HCT116 (cell line): ENCODE results near the gene RUNDC1. TPM values are rescaled to one million over a fixed set of nuclear protein-coding genes. Genes with fewer than 3 reads are reported as not detected.

Source experiments
- ATAC-seq: fragments of 200-7000 bp; cut with Tn5 transposase; 2 replicates; pipeline ENCODE4 v1.9.1; 2020; ENCODE audit warnings: mild to moderate bottlenecking, moderate library complexity
- BruUV-seq: library from RNA; stranded (reverse); fragments of 400-500 nt; replicated peaks from 2 replicates; lab custom pipeline; 2021; lab: Mats Ljungman, UMichigan
- CTCF ChIA-PET: fragments of 300-600 bp; sonication (Branson Sonifier 250); formaldehyde crosslinking; loops from one replicate; lab custom pipeline; 2021; ENCODE audit warnings: antibody characterized with exemption; lab: Charles Lee
- POLR2A ChIA-PET: fragments of 300-600, 350-600 bp; sonication (Branson Sonifier 250); formaldehyde crosslinking; loops from one replicate; lab custom pipeline; 2021; ENCODE audit warnings: antibody characterized with exemption; lab: Charles Lee
- RAD21 ChIA-PET, 2 experiments: fragments of 300-600 bp; sonication (Branson Sonifier 250); formaldehyde crosslinking; loops; one replicate each; lab custom pipeline; 2023; ENCODE audit warnings: low total read pairs in 2 of 2; ENCODE audit not compliant: uncharacterized antibody in 2 of 2, unreplicated experiment in 2 of 2, low non-redundant PET in 1 of 2; lab: Charles Lee
- DNase-seq: peaks from one replicate; pipeline ENCODE4 v3.0.0-alpha.2; 2010; ENCODE audit warnings: low read depth, low spot score
- H2AFZ ChIP-seq: fragments of 200-600 bp; shearing (Covaris generic), sonication (generic); 2 replicates; pipeline ENCODE4 v1.6.1; 2017; ENCODE audit warnings: low read depth, mixed run types, mixed read lengths, antibody characterized with exemption, low read length; ENCODE audit not compliant: poor library complexity, severe bottlenecking
- H3K27ac ChIP-seq: 2 replicates; pipeline ENCODE4 v1.5.1; 2012; ENCODE audit warnings: low read depth, low read length
- H3K27me3 ChIP-seq: fragments of 200-600 bp; sonication (generic); 2 replicates; pipeline ENCODE4 v1.6.1; 2016; ENCODE audit warnings: mixed run types, low read length, mixed read lengths; ENCODE audit not compliant: insufficient read depth
- H3K36me3 ChIP-seq, 2 experiments: fragments of 200-500 bp in 1 of 2; fragments of 200-600 bp in 1 of 2; sonication (Bioruptor generic) in 1 of 2; sonication (generic) in 1 of 2; 2 replicates each; pipeline versions ENCODE4 v1.5.1 to v1.6.1; 2014 to 2016; ENCODE audit warnings: low read length in 2 of 2, inconsistent platforms in 1 of 2, mixed read lengths in 1 of 2, mixed run types in 1 of 2; ENCODE audit not compliant: insufficient read depth in 2 of 2, control insufficient read depth in 1 of 2
- H3K4me1 ChIP-seq, 2 experiments: fragments of 200-600 bp in 1 of 2; sonication (generic) in 1 of 2; 2 replicates each; pipeline versions ENCODE4 v1.5.1 to v1.6.1; 2012 to 2017; ENCODE audit warnings: low read length in 2 of 2, inconsistent platforms in 1 of 2, mild to moderate bottlenecking in 1 of 2, mixed read lengths in 1 of 2, mixed run types in 1 of 2, moderate library complexity in 1 of 2; ENCODE audit not compliant: insufficient read depth in 2 of 2, control insufficient read depth in 1 of 2
- H3K4me2 ChIP-seq: fragments of 200-600 bp; sonication (generic); 2 replicates; pipeline ENCODE4 v1.6.1; 2017; ENCODE audit warnings: mixed run types, low read length, mixed read lengths
- H3K4me3 ChIP-seq, 2 experiments: fragments of 200-600 bp in 1 of 2; sonication (generic) in 1 of 2; replicated peaks in 1 of 2; 2 replicates each; pipeline ENCODE4 v1.5.1; 2011 to 2016; ENCODE audit warnings: low read length in 2 of 2, control low read depth in 1 of 2, low read depth in 1 of 2, mild to moderate bottlenecking in 1 of 2, mixed read lengths in 1 of 2, mixed run types in 1 of 2
- H3K79me2 ChIP-seq: fragments of 200-600 bp; sonication (generic); 2 replicates; pipeline ENCODE4 v1.6.1; 2017; ENCODE audit warnings: mild to moderate bottlenecking, mixed run types, low read length, moderate library complexity, mixed read lengths; ENCODE audit not compliant: insufficient read depth
- H3K9ac ChIP-seq: fragments of 200-600 bp; sonication (generic); 2 replicates; pipeline ENCODE4 v1.6.1; 2016; ENCODE audit warnings: low read length, mixed read lengths
- H3K9me2 ChIP-seq: fragments of 200-600 bp; sonication (generic), shearing (Covaris generic); 2 replicates; pipeline ENCODE4 v1.6.1; 2017; ENCODE audit warnings: mixed run types, mild to moderate bottlenecking, moderate library complexity; ENCODE audit not compliant: insufficient read depth
- H3K9me3 ChIP-seq, 2 experiments: fragments of 200-500 bp in 1 of 2; fragments of 200-600 bp in 1 of 2; sonication (Bioruptor generic) in 1 of 2; sonication (generic) in 1 of 2; 2 replicates each; pipeline ENCODE4 v1.6.1; 2014 to 2017; ENCODE audit warnings: low read length in 2 of 2, mixed read lengths in 2 of 2, inconsistent platforms in 1 of 2, low read depth in 1 of 2, mild to moderate bottlenecking in 1 of 2, mixed run types in 1 of 2, moderate library complexity in 1 of 2; ENCODE audit not compliant: control insufficient read depth in 1 of 2, insufficient read depth in 1 of 2
- H4K20me1 ChIP-seq: fragments of 200-600 bp; sonication (generic), shearing (Covaris generic); 2 replicates; pipeline ENCODE4 v1.6.1; 2017; ENCODE audit warnings: mixed run types, mild to moderate bottlenecking, moderate library complexity; ENCODE audit not compliant: insufficient read depth
- CBX3 ChIP-seq: IDR thresholded peaks from 2 replicates; pipeline ENCODE4 v1.6.1; 2012; ENCODE audit warnings: low read depth
- EGR1 ChIP-seq: IDR thresholded peaks from 2 replicates; pipeline ENCODE4 v1.6.1; 2012; ENCODE audit warnings: low read depth
- ELF1 ChIP-seq: IDR thresholded peaks from 2 replicates; pipeline ENCODE4 v1.6.1; 2012; ENCODE audit warnings: low read depth, borderline replicate concordance
- EZH2 ChIP-seq: fragments of 200-600 bp; sonication (generic); IDR thresholded peaks from 2 replicates; pipeline ENCODE4 v1.6.1; 2017; ENCODE audit warnings: antibody characterized with exemption, mixed run types
- FOSL1 ChIP-seq: IDR thresholded peaks from 2 replicates; pipeline ENCODE4 v1.6.1; 2012; ENCODE audit warnings: low read depth
- JUND ChIP-seq: IDR thresholded peaks from 2 replicates; pipeline ENCODE4 v1.6.1; 2012
- POLR2A ChIP-seq: IDR thresholded peaks from 2 replicates; pipeline ENCODE4 v1.7.0; 2011; ENCODE audit warnings: borderline replicate concordance; ENCODE audit not compliant: insufficient read depth, insufficient read length; ENCODE audit errors: extremely low read depth
- RAD21 ChIP-seq: IDR thresholded peaks from 2 replicates; pipeline ENCODE4 v1.6.1; 2012; ENCODE audit warnings: low read depth, mild to moderate bottlenecking
- REST ChIP-seq: IDR thresholded peaks from 2 replicates; pipeline ENCODE4 v1.6.1; 2012; ENCODE audit warnings: low read depth
- SIN3A ChIP-seq: IDR thresholded peaks from 2 replicates; pipeline ENCODE4 v1.6.1; 2012; ENCODE audit warnings: low read depth
- SRF ChIP-seq: IDR thresholded peaks from 2 replicates; pipeline ENCODE4 v1.6.1; 2012; ENCODE audit warnings: low read depth
- TCF7L2 ChIP-seq: IDR thresholded peaks from 2 replicates; pipeline ENCODE4 v1.7.0; 2011; ENCODE audit warnings: borderline replicate concordance, inconsistent platforms; ENCODE audit not compliant: insufficient read depth, insufficient read length; ENCODE audit errors: extremely low read depth
- YY1 ChIP-seq: IDR thresholded peaks from 2 replicates; pipeline ENCODE4 v1.6.1; 2011; ENCODE audit warnings: low read length, low read depth, moderate library complexity, mild to moderate bottlenecking; ENCODE audit not compliant: insufficient replicate concordance; ENCODE audit errors: extremely low read depth
- ZBTB33 ChIP-seq: IDR thresholded peaks from 2 replicates; pipeline ENCODE4 v1.6.1; 2011; ENCODE audit warnings: mild to moderate bottlenecking, low read length, moderate library complexity; ENCODE audit not compliant: insufficient replicate concordance; ENCODE audit errors: extremely low read depth
- ZFX ChIP-seq: fragments of 450-650 bp; IDR thresholded peaks from 2 replicates; pipeline ENCODE4 v1.6.1; 2017
- intact Hi-C: fragments of 100-400 bp; cut with micrococcal nuclease; formaldehyde crosslinking; loops from 2 replicates; pipeline ENCODE4 v1.10.0; 2022
- total RNA-seq: library from RNA; stranded (reverse); gene quantifications from one replicate; pipeline ENCODE4 v1.2.1, GENCODE V29; 2021; ENCODE audit not compliant: unreplicated experiment
- TF ChIP-seq, protein P1 (sequence below), 3 experiments: fragments of 200-600 bp in 1 of 3; sonication (generic) in 1 of 3; IDR thresholded peaks in 2 of 3; conservative IDR thresholded peaks in 1 of 3; 2 replicates each; pipeline ENCODE4 v1.5.1; 2012 to 2017; ENCODE audit warnings: low read depth in 2 of 3, low read length in 2 of 3, antibody characterized with exemption in 1 of 3, borderline replicate concordance in 1 of 3, control low read depth in 1 of 3, mild to moderate bottlenecking in 1 of 3, mixed read lengths in 1 of 3, mixed run types in 1 of 3, moderate library complexity in 1 of 3; ENCODE audit not compliant: insufficient read depth in 1 of 3
- TF ChIP-seq, protein P2 (sequence below): IDR thresholded peaks from 2 replicates; pipeline ENCODE4 v1.6.1; 2012
- TF ChIP-seq, protein P3 (sequence below): IDR thresholded peaks from 2 replicates; pipeline ENCODE4 v1.6.1; 2012

Gene RUNDC1
- total RNA-seq, 1 experiment from 2014 or later: 13.0 TPM

GRCh38 chr17:43027091-43028032, 47.0 kb downstream of the RUNDC1 start:
- BruUV-seq: no TSS peak
- Histone ChIP-seq H3K4me3 (no peak overlapping the region), H3K9me3 (no peaks in the 10 kb centered on the region), H4K20me1 (no peaks in the 10 kb centered on the region), H3K9ac (no peak overlapping the region), H3K4me2 (no peak overlapping the region), H3K4me1 (peaks cover 6 to 23% of the 10 kb centered on the region in 2 experiments; a peak in 3 of 4 replicates), H3K27me3 (no peaks in the 10 kb centered on the region), H2AFZ (no peak overlapping the region), H3K9me2 (no peaks in the 10 kb centered on the region)
- no peak for DNase-seq
- POLR2A ChIA-PET: interaction anchor here (1.6 kb wide), 1 partner anchor 29 kb away, joined by 3 read pairs; the partner anchor contains the start of gene RPL27
- CTCF ChIA-PET: no interaction called here
- RAD21 ChIA-PET: no interaction called here
- intact Hi-C loops: no loop called here
- TF ChIP-seq ZFX: no peak
- no peak for TF ChIP-seq TCF7L2
- TF ChIP-seq JUND: no peak
- TF ChIP-seq, protein P1, sequence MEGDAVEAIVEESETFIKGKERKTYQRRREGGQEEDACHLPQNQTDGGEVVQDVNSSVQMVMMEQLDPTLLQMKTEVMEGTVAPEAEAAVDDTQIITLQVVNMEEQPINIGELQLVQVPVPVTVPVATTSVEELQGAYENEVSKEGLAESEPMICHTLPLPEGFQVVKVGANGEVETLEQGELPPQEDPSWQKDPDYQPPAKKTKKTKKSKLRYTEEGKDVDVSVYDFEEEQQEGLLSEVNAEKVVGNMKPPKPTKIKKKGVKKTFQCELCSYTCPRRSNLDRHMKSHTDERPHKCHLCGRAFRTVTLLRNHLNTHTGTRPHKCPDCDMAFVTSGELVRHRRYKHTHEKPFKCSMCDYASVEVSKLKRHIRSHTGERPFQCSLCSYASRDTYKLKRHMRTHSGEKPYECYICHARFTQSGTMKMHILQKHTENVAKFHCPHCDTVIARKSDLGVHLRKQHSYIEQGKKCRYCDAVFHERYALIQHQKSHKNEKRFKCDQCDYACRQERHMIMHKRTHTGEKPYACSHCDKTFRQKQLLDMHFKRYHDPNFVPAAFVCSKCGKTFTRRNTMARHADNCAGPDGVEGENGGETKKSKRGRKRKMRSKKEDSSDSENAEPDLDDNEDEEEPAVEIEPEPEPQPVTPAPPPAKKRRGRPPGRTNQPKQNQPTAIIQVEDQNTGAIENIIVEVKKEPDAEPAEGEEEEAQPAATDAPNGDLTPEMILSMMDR (IDR thresholded peaks at IDR 0.05 in 2 of 3, conservative IDR thresholded peaks at IDR 0.05 in 1 of 3; ENCODE audit: borderline replicate concordance in 1 of 3, insufficient read depth in 1 of 3, low read depth in 2 of 3, low read length in 2 of 3): no peak
- no peak for TF ChIP-seq FOSL1
- TF ChIP-seq CBX3: no peak
- no peak for TF ChIP-seq YY1
- no peak for TF ChIP-seq ZBTB33
- TF ChIP-seq, protein P2, sequence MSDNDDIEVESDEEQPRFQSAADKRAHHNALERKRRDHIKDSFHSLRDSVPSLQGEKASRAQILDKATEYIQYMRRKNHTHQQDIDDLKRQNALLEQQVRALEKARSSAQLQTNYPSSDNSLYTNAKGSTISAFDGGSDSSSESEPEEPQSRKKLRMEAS: no peak
- TF ChIP-seq SIN3A: no peak
- no peak for TF ChIP-seq RAD21
- no peak for TF ChIP-seq EZH2
- TF ChIP-seq REST: no peak
- TF ChIP-seq EGR1: no peak
- no peak for TF ChIP-seq POLR2A
- TF ChIP-seq SRF: no peak
- TF ChIP-seq, protein P3, sequence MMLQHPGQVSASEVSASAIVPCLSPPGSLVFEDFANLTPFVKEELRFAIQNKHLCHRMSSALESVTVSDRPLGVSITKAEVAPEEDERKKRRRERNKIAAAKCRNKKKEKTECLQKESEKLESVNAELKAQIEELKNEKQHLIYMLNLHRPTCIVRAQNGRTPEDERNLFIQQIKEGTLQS: no peak
- no peak for TF ChIP-seq ELF1
- TF ChIP-seq, all 23 proteins: peak for 0
- H3K79me2 ChIP-seq: no peaks in the 10 kb centered on the region
- H3K36me3 ChIP-seq: no peaks in the 10 kb centered on the region
- no peak for ATAC-seq
- H3K27ac ChIP-seq: no peak overlapping the region
